NCI-H460 (cell line): ENCODE data around the gene TK2. TPM values are rescaled to one million over a fixed set of nuclear protein-coding genes. Genes with fewer than 3 reads are reported as not detected.
A peak's percentile ranks its signal among the peaks of the same experiment; 100 is the strongest.
"Not testable (repeated sequence)": the region's sequence is repeated elsewhere in the genome, so short reads cannot be mapped to it uniquely, and the experiment has no call there.

Experiments used
- DNase-seq: peaks from one replicate; pipeline ENCODE4 v3.0.0-alpha.2; 2016; ENCODE audit warnings: low read depth; ENCODE audit errors: extremely low read depth
- total RNA-seq: library from RNA; depleted of rRNA; stranded (reverse); fragments of >200 nt; shearing (Covaris generic); gene quantifications from 2 replicates; pipeline ENCODE4 v1.2.3, GENCODE V29; 2014

Gene TK2
- total RNA-seq, 1 experiment from 2014 or later: 25.0 TPM

DNA sequence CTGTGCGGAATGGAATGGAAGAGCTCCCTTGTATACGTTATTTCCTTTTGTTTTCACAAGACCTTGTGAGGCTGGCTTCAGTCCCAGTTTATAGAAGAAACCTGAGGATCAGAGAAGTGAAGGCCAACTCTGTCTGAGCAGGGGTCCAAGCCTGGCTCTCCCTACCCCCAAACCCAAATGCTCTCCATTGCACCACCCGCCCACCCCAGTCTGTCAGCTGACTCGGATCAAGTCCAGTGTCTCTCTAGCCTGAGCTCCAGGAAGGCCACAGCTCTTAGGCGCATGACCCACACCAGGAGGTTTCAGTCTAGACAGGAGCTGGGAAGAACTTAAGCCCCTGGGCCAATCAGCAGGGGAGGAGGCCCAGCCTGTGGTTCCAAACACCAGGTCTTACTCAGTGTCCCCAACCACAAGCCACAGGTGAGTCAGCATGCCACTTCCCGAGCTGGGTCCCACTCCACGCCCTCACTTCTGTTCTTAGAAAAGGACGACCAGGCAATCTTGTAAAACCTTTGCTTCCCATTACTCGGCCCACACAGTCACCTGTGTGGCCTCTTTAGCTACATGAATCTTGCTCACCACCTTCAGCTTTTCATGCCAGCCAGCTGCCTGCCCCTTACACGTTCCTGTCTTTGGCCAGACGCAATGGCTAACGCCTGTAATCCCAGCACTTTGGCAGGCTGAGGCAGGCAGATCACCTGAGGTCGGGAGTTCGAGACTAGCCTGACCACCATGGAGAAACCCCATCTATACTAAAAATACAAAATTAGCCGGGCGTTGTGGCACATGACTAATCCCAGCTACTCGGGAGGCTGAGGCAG, 27.8 kb downstream of the TK2 start:
- no peak for DNase-seq

DNA sequence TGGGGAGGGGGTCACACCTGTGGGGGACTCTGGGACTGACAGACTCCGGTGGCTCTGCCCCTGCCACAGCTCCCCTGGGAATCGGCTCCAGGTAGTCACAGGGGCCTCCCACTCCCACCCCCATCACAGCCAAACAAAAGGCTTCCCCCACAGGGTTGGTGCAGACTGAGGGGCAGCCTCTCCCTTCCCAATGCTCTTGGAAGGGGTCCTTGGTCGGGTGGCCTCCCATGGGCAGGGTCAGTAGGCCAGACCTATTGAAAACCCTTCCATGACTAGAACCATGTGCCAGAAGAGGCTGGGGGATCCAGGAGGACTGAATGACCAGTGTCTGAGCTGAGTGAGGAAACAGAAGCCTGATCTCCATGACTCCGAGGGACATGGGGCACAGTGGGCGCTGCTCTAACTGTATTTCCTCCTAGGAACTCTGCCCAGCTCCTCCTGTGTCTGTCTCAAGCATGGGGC, 28.6 kb downstream of the TK2 start:
- DNase-seq: no peak

DNA sequence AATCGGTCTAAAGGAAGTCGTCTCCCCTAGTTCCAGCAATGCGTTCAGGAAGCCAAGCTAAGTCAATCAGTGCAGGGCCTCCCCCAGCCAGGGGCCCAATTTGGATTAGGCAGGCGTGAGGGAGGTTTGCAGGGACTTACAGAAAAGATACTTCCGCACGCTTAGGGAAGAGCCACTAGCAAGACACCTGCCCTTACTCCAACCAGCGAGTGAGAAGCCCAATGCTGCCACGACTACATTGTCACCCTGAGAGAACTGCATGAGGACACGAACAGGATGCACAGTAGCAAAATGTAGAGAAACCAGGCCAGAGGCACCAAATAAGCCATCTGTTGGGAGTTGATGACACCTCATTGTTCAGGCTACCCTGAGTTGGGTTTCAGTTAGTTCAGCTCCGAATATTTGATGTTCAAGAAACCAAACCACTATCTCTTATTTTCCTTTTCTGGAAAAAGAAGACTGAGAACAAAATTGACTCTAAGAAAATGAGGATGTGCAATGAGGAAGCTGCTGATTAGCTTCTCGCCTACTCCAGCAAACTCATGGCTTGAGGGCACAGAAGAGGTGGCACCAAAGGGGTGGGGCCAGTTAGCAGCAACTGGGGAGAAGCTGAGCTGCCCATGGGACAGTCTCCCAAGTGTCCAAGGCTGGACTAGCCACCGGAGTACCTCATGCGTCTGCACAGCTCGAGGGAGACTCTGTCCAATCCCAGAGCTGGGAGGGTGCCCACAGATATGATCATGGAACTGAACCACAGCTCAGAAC, 29.3 kb downstream of the TK2 start:
- no peak for DNase-seq

DNA sequence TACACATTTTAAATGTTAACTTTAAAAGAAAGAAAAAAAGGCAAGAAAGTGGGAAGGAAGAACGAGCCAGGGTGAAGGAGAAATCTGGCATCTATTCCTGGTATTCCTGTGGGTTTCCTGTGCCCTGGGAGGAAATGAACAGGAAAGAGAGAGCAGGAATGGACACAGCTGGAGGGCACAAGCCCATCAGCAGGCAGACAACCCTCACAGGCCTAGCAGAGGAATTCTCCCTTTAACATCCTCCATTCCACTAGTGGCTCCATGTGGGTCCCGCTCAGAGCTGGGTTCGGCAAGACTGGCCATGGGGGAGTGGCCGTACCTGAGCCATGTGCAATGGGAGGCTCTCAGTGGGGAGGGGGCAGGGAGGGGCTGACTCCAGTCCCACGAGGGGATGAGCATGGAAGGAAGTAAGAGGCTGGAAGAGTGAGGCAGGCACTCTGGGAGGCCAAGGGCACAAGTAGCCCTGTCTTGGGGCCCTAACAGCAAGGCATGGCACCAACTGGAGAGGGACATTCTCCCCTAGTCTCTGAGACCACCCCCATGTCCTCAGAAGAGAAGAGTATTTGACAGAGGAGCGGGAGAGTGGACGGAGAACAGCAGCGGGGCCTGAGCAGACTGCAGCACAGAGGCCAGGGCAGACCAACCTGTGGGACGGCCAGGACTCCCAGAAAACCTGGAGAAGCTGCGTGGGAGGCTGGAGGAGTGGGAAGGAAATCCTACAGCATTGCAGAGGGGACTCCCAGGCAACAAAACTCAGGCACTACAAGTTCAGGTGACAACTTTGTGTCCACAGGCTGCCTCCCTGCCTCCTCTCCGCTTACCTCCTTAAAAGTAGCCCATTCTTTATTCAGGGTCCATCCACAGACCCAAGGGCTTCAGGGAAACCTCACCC, 30.2 kb downstream of the TK2 start:
- no peak for DNase-seq

DNA sequence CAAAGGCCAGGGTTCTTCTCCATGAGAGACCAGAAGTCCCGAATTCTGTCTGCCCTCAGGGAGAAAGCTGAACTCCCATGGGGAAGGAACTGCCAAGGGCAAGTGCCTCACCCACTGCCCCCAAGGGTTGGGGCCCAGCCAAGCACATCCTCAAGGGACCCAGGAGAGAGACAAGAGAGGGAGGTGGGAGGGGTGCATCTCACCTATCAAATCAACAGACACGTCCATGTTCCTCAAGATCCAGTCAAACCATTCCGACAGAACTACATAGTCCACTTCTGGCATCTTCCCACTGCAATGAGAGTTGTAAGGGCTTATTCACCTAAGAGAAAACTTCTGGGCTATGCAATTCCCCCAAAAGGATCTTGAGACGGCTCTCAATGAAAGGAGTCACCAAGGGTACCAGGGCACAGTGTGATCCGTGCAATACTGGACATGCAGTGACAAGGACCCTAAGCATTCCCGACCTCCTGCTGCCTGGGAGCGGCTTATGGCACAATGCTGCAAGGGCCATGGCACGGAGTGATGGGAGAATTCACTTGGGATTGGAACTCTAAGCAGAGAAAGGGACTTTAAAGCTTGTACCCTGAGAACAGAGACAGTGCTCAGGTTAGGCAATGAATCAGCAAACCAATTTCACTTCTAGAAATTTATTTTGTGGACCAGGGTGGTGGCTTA, 32.2 kb downstream of the TK2 start:
- DNase-seq: peak; percentile 29

DNA sequence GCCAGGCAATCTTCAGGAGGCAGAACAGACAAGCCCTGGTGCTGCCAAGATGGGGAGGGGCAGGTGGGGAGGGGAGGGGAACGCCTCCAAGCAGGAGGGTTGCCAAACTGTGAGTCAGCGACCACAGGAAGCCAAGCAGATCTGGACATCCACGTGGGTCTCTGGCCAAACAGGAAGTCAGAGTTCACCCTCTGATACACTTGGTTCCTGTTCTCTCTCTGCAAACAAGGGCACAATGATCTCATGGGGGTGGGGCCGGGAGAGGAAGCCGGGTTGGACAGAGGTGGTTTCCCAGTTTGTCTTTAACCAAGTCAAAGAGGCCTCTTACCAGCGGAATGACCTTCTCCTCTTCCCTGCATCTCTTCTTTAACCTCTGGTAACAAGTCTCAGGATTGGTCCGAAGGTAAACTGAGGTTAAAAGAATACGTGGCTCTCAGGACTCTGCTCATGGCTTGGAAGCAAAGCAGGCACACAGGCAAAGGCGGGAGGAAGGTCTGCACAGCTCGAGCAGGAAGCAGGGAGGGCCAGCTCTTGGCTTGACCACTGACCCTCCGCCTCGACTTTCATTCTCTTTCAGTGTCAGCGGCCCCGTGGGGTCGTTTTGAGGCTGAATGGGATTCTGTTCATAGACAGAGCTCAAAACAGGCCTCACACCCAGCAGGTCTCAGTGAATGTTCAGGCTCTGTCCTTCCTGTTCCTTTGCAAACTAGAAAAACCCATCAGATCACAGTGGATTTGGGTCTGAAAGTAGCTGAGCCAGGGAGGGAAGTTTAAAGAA, 32.9 kb downstream of the TK2 start:
- peak; percentile 100 for DNase-seq

DNA sequence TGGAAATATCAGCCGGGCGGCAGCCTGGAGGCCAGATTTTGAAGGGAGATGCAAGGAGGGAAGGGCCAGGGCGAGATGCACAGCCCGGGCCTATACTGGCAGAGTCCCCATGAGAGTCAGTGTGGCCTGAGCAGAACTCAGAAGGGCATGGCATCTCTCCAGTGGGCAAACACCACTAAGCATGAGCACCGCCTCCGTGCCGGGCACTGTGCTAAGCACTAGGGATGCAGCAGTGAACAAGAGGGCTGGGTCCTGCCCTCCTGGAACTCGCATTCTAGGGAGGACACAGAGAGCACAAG, 33.5 kb downstream of the TK2 start:
- no peak for DNase-seq

DNA sequence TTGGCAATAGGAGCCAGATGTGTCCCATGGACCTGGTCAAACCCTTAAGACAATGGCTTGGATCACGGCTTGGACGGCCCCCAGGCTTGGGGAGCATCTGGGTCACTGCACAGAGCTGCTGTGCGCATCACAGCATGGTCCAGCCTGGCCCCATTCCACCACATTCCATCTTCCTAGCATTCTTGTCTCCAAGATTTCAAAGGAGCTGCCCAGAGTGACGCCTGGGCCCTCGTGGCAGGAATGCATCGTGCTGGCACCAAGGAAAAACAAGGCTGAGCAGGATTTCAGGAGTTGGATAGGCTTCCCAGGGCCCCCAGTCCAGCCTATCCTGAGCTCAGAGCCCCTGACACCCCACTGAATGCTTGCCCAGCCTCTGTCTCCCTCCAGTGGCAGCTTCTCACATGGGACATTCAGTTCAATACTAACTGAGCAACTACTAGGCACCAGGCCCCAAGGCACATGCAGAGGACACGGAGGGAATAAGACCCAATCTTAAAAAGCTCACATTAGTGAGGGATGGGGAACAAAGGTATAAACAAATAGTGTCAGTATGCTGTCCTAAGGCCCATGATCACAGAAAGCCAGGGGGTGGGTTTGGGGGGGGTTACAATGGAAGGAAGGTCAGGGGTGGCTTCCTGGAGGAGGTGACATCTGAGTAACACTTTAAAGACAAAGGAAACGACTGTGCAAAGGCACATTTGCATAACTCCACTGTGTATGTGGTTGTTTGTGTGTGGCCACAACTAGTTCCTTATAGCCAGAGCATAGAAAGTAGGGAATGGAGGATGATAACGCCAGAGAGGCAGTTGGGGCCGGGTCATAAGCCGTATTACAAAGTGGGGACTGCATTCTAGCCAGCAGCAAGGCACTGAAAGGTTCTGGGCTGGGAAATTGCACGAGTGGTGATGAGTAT, 34.1 kb downstream of the TK2 start:
- DNase-seq: peak; percentile 82

DNA sequence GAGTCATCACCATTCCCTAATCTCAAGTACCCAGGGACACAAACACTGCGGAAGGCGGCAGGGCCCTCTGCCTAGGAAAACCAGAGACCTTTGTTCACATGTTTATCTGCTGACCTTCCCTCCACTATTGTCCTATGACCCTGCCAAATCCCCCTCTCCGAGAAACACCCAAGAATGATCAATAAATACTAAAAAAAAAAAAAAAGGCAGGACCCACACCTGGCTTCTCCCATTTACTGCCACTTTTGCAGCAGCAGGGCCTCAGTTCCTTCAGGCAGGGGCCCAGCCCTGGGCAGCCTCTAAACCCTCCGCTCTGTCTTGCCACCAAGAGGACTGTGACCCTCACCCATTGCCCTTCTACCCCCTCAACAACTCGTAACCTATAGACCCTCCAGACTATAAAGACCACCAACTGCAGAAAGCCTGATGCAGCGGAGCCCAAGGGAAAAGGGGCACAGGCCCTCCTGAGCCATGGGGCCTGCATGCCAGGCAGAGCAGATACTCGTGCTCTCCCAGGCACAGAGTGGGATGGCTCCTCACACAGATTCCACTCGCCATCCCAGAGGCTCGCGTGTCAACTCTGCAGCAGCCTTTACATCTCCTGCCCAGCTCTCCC, 34.8 kb downstream of the TK2 start:
- not testable (repeated sequence) for DNase-seq

DNA sequence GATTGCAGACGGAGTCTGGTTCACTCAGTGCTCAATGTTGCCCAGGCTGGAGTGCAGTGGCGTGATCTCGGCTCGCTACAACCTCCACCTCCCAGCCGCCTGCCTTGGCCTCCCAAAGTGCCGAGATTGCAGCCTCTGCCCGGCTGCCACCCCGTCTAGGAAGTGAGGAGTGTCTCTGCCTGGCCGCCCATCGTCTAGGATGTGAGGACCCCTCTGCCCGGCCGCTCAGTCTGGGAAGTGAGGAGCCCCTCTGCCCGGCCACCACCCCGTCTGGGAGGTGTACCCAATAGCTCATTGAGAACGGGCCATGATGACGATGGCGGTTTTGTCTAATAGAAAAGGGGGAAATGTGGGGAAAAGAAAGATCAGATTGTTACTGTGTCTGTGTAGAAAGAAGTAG, 35.5 kb downstream of the TK2 start:
- not testable (repeated sequence) for DNase-seq

DNA sequence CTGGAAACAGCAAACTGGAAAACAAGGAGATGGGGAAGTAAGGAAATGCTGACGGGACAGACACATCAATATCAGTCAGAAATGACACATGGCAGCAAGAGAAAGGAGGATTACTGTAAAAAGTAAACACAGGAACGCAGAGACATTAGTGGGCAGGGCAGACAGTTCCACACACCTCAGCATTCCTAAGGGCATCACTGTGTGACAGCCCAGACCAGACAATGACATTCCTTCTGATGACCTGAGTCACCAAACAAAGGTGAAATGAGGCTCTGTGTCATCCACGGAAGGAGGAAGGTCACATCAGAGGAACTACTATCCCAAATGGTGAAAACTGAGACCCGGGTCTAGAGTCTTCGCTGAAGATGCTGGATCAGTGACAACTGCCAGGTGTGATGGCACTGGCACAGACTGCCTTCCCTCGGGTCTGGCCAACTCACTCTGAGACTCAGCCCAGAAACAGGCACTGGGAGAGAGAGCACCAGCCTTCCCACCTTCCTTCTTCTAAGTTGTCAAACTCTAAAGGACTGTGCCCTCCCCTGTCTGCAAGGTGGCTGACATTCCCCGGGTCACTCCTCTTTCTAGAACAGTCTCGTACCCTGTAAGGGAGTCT, 36.7 kb downstream of the TK2 start:
- peak; percentile 30 for DNase-seq

DNA sequence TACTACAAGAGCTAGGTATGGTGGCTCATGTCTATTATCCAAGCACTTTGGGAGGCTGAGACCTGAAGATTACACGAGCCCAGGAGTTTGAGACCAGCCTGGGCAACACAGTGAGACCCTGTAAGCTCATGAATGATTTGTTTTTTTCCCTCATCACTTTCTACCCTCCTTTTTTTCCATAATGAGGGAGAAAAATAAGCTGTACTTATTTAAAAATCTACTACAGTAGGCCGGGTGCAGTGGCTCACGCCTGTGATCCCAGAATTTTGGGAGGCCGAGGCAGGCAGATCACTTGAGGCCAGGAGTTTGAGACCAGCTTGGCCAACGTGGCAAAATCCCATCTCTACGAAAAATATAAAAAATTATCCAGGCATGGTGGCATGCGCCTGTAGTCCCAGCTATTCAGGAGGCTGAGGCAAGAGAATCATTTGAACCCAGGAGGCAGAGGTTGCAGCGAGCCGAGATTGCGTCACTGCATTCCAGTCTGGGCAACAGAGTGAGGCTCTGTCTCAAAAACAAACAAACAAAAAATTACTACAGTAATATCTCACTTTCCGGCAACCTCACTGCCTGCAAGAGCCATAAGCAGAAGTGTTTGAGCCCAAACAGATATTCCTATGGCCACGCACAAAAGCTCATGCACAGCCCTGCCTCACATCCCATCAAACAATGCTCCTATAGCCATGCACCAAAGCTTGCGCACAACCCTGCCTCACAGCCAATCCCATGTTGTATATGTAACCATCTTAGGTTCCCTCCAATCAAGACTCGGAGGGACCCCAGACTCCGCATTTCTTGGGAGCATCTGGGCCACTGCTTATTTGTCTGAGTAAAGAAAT, 37.4 kb downstream of the TK2 start:
- DNase-seq: peak; percentile 88

DNA sequence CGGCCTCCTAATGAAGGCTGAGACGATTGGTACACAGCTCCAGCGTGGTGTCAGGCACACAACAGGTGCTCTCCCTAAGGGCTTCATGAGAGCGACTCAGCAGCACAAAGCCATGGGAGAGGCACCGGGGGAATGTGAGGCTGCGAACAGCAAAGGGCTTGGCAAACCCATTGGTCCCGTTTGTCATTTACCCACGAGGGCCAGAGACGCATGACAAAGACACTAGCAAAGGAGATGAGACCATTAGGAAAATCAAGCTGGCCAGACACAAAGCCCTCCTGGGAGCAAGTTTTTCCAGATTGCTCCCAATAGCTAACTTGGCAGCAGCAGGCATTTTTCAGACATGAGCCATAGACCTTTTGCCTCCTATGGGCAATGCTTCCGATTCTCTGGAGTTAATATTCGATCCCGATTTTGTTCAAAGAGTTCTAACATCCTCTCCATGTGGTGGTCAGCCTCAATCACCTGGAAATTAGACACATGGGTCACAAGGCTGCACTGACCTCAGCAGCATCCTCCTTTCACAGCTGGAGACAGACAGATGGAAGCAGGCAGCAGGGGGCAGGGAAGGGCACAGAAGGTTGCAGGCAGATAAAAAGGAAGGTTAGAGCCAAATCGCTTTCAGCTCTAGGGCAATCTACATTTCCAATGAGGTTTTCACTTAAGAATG, 38.2 kb downstream of the TK2 start:
- peak; percentile 66 for DNase-seq

DNA sequence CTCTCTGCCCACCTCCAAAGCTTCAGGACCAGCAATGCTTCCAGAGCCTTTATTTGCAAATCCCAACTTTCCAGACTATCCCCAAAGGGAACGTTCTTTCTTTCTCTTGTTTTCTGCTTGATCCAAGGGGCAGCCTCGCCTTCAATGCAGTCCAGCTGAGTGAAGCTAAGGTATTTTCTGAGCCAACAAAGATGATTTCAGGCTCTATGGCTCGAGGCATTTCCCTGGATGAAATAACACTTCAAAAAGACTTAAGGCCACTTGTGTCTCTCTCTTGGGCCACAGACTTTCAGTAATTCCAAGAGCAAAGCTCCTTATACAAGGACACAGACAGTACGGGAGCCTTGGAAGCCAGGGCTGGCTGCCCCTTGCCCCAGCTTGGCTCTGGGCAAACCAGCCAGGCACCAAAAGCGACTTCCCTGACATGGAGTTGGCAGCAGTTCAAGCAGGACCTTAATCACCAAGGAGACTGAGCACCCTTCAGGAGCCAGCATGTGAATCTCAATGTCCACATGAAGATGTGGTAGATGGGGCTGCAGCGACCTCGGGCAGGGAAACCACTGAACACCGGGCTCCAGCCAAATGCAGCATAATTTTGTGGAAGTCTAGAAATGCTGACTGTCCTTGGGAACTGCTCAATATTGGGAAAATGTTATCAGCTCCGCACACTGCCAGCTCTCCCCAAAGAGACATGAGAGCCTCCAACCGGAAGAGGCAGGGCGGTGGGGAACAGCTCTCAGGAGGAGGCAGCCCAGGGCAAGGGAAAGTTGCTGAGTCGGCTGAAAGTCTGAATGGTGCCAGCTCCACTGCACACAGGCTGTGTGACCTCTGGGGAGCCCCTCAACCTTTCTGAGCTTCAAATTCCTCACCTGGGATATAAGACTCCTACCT, 39.0 kb downstream of the TK2 start:
- no peak for DNase-seq

DNA sequence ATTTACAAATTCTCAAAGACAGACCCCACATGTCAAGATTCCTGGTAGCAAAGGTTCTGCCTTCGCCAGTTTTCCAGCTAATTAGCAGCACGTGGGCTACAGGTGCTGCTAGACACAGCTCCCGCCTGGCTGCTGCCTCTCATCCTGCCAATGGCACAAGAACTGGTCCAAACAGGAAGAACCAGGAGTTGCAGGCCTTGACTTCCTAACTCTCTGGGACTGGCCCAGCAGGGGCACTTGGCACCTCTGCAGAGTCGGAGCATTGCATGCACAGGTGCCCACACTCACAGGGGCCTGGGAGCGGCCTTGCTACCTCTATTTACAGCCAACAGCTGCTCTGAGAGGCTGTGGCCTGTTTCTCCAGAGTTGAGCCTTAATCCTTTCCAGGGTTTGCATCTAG, 39.6 kb downstream of the TK2 start:
- DNase-seq: no peak
